Ishikawa (cell line): ENCODE measurements around the gene ECE2.

ENCODE experiments used
- CEBPB ChIP-seq: IDR thresholded peaks from 2 replicates; pipeline ENCODE4 v1.6.1; 2012
- CREB1 ChIP-seq: IDR thresholded peaks from 2 replicates; pipeline ENCODE4 v1.6.1; 2012; ENCODE audit warnings: low read depth
- EGR1 ChIP-seq: IDR thresholded peaks from 2 replicates; pipeline ENCODE4 v1.6.1; 2012
- EP300 ChIP-seq: IDR thresholded peaks from 2 replicates; pipeline ENCODE4 v1.6.1; 2012; ENCODE audit warnings: borderline replicate concordance
- FOXM1 ChIP-seq: IDR thresholded peaks from 2 replicates; pipeline ENCODE4 v1.6.1; 2012; ENCODE audit warnings: low read depth, borderline replicate concordance
- NFIC ChIP-seq: IDR thresholded peaks from 2 replicates; pipeline ENCODE4 v1.6.1; 2012
- RAD21 ChIP-seq: IDR thresholded peaks from 2 replicates; pipeline ENCODE4 v1.6.1; 2012; ENCODE audit warnings: low read depth
- TAF1 ChIP-seq: IDR thresholded peaks from 2 replicates; pipeline ENCODE4 v1.6.1; 2012; ENCODE audit warnings: low read depth, mild to moderate bottlenecking
- TCF12 ChIP-seq: IDR thresholded peaks from 2 replicates; pipeline ENCODE4 v1.6.1; 2012; ENCODE audit warnings: low read depth
- TEAD4 ChIP-seq: IDR thresholded peaks from 2 replicates; pipeline ENCODE4 v1.6.1; 2012
- YY1 ChIP-seq: IDR thresholded peaks from 2 replicates; pipeline ENCODE4 v1.6.1; 2012; ENCODE audit warnings: low read depth
- ZBTB7A ChIP-seq: IDR thresholded peaks from 2 replicates; pipeline ENCODE4 v1.6.1; 2012; ENCODE audit warnings: low read depth
- TF ChIP-seq, protein P1 (sequence below): IDR thresholded peaks from 2 replicates; pipeline ENCODE4 v1.6.1; 2012; ENCODE audit warnings: low read depth, mild to moderate bottlenecking
- TF ChIP-seq, protein P2 (sequence below): IDR thresholded peaks from 2 replicates; pipeline ENCODE4 v1.6.1; 2012
- TF ChIP-seq, protein P3 (sequence below): IDR thresholded peaks from 2 replicates; pipeline ENCODE4 v1.6.1; 2012

The ECE2 gene

DNA sequence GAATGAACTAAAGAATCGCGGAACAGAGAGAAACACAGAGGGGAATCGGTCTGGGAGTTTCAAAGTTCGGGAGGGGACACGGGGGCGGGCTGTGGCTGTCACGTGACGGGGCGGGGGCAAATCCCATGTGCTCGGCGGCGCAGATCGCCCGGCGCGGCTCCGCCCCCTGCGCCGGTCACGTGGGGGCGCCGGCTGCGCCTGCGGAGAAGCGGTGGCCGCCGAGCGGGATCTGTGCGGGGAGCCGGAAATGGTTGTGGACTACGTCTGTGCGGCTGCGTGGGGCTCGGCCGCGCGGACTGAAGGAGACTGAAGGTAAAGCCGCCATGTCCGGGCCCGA lies 38.5 kb downstream of the ECE2 start, which contains the start of gene EIF4G1:
EIF4G1 (plus strand) TSS at position 244 of the 337 bp plus-strand sequence. CDS start 1,191 bp downstream, outside the sequence.
- TF ChIP-seq, protein P1, sequence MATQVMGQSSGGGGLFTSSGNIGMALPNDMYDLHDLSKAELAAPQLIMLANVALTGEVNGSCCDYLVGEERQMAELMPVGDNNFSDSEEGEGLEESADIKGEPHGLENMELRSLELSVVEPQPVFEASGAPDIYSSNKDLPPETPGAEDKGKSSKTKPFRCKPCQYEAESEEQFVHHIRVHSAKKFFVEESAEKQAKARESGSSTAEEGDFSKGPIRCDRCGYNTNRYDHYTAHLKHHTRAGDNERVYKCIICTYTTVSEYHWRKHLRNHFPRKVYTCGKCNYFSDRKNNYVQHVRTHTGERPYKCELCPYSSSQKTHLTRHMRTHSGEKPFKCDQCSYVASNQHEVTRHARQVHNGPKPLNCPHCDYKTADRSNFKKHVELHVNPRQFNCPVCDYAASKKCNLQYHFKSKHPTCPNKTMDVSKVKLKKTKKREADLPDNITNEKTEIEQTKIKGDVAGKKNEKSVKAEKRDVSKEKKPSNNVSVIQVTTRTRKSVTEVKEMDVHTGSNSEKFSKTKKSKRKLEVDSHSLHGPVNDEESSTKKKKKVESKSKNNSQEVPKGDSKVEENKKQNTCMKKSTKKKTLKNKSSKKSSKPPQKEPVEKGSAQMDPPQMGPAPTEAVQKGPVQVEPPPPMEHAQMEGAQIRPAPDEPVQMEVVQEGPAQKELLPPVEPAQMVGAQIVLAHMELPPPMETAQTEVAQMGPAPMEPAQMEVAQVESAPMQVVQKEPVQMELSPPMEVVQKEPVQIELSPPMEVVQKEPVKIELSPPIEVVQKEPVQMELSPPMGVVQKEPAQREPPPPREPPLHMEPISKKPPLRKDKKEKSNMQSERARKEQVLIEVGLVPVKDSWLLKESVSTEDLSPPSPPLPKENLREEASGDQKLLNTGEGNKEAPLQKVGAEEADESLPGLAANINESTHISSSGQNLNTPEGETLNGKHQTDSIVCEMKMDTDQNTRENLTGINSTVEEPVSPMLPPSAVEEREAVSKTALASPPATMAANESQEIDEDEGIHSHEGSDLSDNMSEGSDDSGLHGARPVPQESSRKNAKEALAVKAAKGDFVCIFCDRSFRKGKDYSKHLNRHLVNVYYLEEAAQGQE: no peak
- TF ChIP-seq TCF12 (no peak), NFIC (no peak), EP300 (no peak), CEBPB (no peak), RAD21 (no peak), TAF1 (peak; percentile 90), TEAD4 (no peak), ZBTB7A (peak; percentile 2; the same call in 1 of the 2 replicates), CREB1 (no peak), YY1 (peak; percentile 82; the same call in 1 of the 2 replicates), EGR1 (peak; percentile 47), FOXM1 (no peak)
- TF ChIP-seq, protein P2, sequence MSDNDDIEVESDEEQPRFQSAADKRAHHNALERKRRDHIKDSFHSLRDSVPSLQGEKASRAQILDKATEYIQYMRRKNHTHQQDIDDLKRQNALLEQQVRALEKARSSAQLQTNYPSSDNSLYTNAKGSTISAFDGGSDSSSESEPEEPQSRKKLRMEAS: peak; percentile 82
- TF ChIP-seq, protein P3, sequence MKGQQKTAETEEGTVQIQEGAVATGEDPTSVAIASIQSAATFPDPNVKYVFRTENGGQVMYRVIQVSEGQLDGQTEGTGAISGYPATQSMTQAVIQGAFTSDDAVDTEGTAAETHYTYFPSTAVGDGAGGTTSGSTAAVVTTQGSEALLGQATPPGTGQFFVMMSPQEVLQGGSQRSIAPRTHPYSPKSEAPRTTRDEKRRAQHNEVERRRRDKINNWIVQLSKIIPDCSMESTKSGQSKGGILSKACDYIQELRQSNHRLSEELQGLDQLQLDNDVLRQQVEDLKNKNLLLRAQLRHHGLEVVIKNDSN: peak; percentile 99

- TF ChIP-seq, protein P1: no peak
- no peak for TF ChIP-seq CREB1
- peak; percentile 57; the same call in 1 of the 2 replicates for TF ChIP-seq TCF12
- TF ChIP-seq RAD21: no peak
- no peak for TF ChIP-seq EGR1
- TF ChIP-seq NFIC: peak; percentile 60
- no peak; the same call in 1 of the 2 replicates for TF ChIP-seq ZBTB7A
- peak; percentile 0 for TF ChIP-seq TEAD4
- peak; percentile 7; the same call in 1 of the 2 replicates for TF ChIP-seq YY1
- TF ChIP-seq TAF1: peak; percentile 54
- no peak for TF ChIP-seq EP300
Measured at GRCh38 chr3:184314700-184315542, 39.1 kb downstream of the ECE2 start.

DNA sequence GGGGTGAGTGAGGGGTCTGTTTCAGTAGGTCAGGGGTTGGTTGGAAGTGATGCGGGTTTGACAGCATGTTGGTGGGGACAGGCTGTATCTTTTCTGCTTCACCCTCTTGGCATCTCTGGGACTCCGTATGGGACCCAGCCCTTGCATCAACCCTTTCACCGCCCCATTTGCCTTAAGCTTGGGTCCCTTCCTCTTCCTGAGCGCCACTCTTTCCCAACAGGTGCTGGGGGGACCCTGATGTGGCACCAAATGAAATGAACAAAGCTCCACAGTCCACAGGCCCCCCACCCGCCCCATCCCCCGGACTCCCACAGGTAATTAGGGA lies 39.7 kb downstream of the ECE2 start:
- no peak for TF ChIP-seq EGR1
- no peak for TF ChIP-seq EP300
- no peak for TF ChIP-seq TEAD4
- TF ChIP-seq TAF1: no peak; the same call in 1 of the 2 replicates
- TF ChIP-seq, protein P1: no peak

- TF ChIP-seq EGR1 (no peak), TAF1 (no peak), FOXM1 (no peak), CREB1 (no peak), TCF12 (no peak)
- TF ChIP-seq, protein P3: no peak
- TF ChIP-seq, protein P2: no peak
Measured at GRCh38 chr3:184315871-184316661, 40.2 kb downstream of the ECE2 start.
